ENCODE data around the gene RNF180. TPM values are rescaled to one million over a fixed set of nuclear protein-coding genes. Genes with fewer than 3 reads are reported as not detected.

Gene RNF180
- total RNA-seq, 2 experiments from 2014 or later = not detected

DNA sequence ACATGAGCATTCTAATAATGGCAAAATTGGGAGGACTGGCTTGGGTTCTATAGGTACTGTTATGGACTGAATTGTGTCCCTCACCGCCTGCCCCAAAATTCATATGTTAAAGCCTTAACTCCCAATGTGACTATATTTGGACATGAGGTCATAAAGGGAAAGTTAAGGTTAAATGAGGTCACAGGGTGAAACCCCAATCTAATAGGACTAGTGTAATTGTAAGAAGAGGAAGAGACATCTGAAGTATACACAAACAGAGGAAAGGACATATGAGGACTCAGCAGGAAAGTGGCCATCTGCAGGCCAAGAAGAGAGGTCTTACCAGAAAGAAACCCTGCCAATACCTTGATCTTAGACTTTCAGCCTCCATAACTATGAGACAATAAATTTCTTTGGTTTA, 23.1 kb downstream of the RNF180 start:
- Mint-ChIP-seq H3K4me1 (ENCODE audit: low read depth) (no peaks in the 10 kb centered on the region), H3K4me3 (no peak overlapping the region), H3K9me3 (no peaks in the 10 kb centered on the region), H3K36me3 (ENCODE audit: low read depth) (no peaks in the 10 kb centered on the region), H3K27me3 (ENCODE audit: low read depth) (no peaks in the 10 kb centered on the region), H3K27ac (no peak overlapping the region)
- intact Hi-C loops (cut with micrococcal nuclease) = no loop called here
- DNase-seq = no peak
- CTCF ChIA-PET = no interaction called here

GRCh38 chr5:64190562-64191306, 25.1 kb downstream of the RNF180 start:
- intact Hi-C loops (cut with micrococcal nuclease) = no loop called here
- H3K4me3 Mint-ChIP-seq = no peak overlapping the region
- DNase-seq = no peak
- CTCF ChIA-PET = no interaction called here
- no peak overlapping the region for H3K27ac Mint-ChIP-seq
- no peaks in the 10 kb centered on the region for H3K9me3 Mint-ChIP-seq
- no peaks in the 10 kb centered on the region for H3K36me3 Mint-ChIP-seq (ENCODE audit: low read depth)
- no peaks in the 10 kb centered on the region for H3K4me1 Mint-ChIP-seq (ENCODE audit: low read depth)
- no peaks in the 10 kb centered on the region for H3K27me3 Mint-ChIP-seq (ENCODE audit: low read depth)

- Mint-ChIP-seq H3K27me3 (ENCODE audit: low read depth) (no peaks in the 10 kb centered on the region), H3K4me3 (no peak overlapping the region), H3K4me1 (ENCODE audit: low read depth) (no peaks in the 10 kb centered on the region), H3K27ac (no peak overlapping the region), H3K36me3 (ENCODE audit: low read depth) (no peaks in the 10 kb centered on the region), H3K9me3 (no peaks in the 10 kb centered on the region)
- DNase-seq = no peak
- CTCF ChIA-PET = no interaction called here
- intact Hi-C loops (cut with micrococcal nuclease) = no loop called here
Observed at GRCh38 chr5:64195981-64196380, 30.3 kb downstream of the RNF180 start.

DNA sequence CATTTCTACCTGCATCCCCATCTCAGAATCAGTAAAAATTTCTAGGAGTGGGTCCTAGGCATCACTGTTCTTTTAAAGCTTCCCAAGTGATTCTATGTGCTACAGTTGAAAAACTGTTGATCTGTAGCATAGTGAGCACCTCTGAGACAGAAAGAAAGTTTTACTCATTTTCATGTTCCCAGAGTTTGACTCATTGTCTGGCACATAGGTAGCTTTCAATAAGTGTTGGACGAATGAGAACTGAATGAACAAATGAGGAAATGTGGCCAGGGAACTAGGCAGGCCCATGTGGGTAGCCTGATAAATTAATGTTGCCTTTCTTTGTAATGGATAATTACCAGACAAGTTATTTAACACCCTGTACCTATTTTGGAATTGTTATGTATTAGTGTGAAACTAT, 33.8 kb downstream of the RNF180 start:
- intact Hi-C loops (cut with micrococcal nuclease) = no loop called here
- no peak overlapping the region for H3K27ac Mint-ChIP-seq
- CTCF ChIA-PET = no interaction called here
- H3K4me3 Mint-ChIP-seq = no peak overlapping the region
- no peaks in the 10 kb centered on the region for H3K4me1 Mint-ChIP-seq (ENCODE audit: low read depth)
- H3K9me3 Mint-ChIP-seq = no peaks in the 10 kb centered on the region
- no peaks in the 10 kb centered on the region for H3K27me3 Mint-ChIP-seq (ENCODE audit: low read depth)
- H3K36me3 Mint-ChIP-seq (ENCODE audit: low read depth) = no peaks in the 10 kb centered on the region
- DNase-seq = no peak

DNA sequence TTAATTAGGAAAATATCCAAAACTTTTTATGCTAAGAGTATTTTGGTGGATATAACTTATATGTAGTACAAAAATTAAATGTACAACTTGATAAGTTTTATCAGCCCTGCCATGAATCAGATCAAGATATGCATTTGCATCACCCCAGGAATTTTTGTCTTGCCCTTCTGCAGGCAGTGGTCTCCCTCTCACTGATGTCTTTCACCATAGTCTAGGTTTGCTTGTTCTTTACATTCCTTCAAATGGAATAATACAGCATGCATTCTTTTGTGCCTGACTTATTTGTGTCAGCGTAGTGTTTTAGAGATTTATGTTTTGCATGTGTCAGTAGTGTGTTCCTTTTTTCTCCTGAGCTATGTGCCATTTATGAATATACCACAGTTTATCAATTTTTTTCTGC, 36.4 kb downstream of the RNF180 start:
- H3K4me3 Mint-ChIP-seq = no peak overlapping the region
- H3K27ac Mint-ChIP-seq = no peak overlapping the region
- intact Hi-C loops (cut with micrococcal nuclease) = no loop called here
- H3K36me3 Mint-ChIP-seq (ENCODE audit: low read depth) = no peaks in the 10 kb centered on the region
- DNase-seq = no peak
- H3K4me1 Mint-ChIP-seq (ENCODE audit: low read depth) = no peaks in the 10 kb centered on the region
- CTCF ChIA-PET = no interaction called here
- no peaks in the 10 kb centered on the region for H3K27me3 Mint-ChIP-seq (ENCODE audit: low read depth)
- no peaks in the 10 kb centered on the region for H3K9me3 Mint-ChIP-seq

GRCh38 chr5:64206653-64207052, 41.0 kb downstream of the RNF180 start:
- CTCF ChIA-PET = no interaction called here
- no peak overlapping the region for H3K27ac Mint-ChIP-seq
- no peaks in the 10 kb centered on the region for H3K27me3 Mint-ChIP-seq (ENCODE audit: low read depth)
- no peaks in the 10 kb centered on the region for H3K36me3 Mint-ChIP-seq (ENCODE audit: low read depth)
- no peaks in the 10 kb centered on the region for H3K9me3 Mint-ChIP-seq
- no peak for DNase-seq
- no peak overlapping the region for H3K4me3 Mint-ChIP-seq
- intact Hi-C loops (cut with micrococcal nuclease) = no loop called here
- H3K4me1 Mint-ChIP-seq (ENCODE audit: low read depth) = no peaks in the 10 kb centered on the region

- H3K27ac Mint-ChIP-seq = no peak overlapping the region
- no peaks in the 10 kb centered on the region for H3K36me3 Mint-ChIP-seq (ENCODE audit: low read depth)
- no peaks in the 10 kb centered on the region for H3K9me3 Mint-ChIP-seq
- DNase-seq = no peak
- H3K27me3 Mint-ChIP-seq (ENCODE audit: low read depth) = no peaks in the 10 kb centered on the region
- CTCF ChIA-PET = no interaction called here
- no peaks in the 10 kb centered on the region for H3K4me1 Mint-ChIP-seq (ENCODE audit: low read depth)
- intact Hi-C loops (cut with micrococcal nuclease) = no loop called here
- H3K4me3 Mint-ChIP-seq = no peak overlapping the region
Observed at GRCh38 chr5:64207978-64208377, 42.3 kb downstream of the RNF180 start.

DNA sequence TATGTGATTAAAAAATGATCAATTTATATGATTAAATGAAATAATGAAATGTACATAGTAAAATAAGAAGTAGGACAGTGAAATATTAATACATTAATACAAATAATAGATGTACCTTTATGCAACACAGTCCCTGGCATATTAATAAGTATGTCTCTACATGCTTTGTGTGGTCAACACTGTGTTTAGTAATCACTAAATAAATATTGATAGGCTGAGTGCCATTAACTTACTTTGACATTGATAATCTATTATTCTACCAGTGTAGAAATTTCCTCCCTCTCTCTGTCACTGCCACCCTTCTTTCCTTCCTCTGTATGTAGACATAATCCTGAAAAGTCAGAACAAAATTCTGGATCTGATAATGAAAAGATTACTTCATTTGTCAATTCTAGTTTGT, 43.7 kb downstream of the RNF180 start:
- H3K9me3 Mint-ChIP-seq = no peaks in the 10 kb centered on the region
- no peak overlapping the region for H3K4me3 Mint-ChIP-seq
- intact Hi-C loops (cut with micrococcal nuclease) = no loop called here
- DNase-seq = no peak
- H3K4me1 Mint-ChIP-seq (ENCODE audit: low read depth) = no peaks in the 10 kb centered on the region
- H3K36me3 Mint-ChIP-seq (ENCODE audit: low read depth) = no peaks in the 10 kb centered on the region
- H3K27ac Mint-ChIP-seq = no peak overlapping the region
- CTCF ChIA-PET = no interaction called here
- H3K27me3 Mint-ChIP-seq (ENCODE audit: low read depth) = no peaks in the 10 kb centered on the region

DNA sequence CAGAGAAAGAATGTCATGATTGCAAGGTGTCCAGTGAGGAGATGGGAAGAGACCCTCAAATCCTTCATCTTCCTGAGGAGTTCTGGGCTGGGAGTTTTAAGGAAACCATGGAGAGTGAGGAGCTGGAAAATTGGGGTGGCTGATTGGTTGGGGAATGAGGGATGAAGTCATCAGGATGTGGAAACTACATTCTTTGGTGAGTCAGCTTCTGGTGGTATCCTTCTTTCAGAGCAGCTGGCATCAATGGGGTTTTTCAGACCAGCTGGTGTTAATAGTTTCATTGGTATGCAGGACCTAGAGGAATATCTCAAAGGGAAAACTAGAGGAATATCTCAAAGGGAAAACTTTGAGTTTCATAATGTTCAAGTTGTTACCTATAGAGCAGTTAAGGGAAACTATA, 45.2 kb downstream of the RNF180 start:
- no peak for DNase-seq
- no peak overlapping the region for H3K27ac Mint-ChIP-seq
- H3K4me3 Mint-ChIP-seq = no peak overlapping the region
- H3K9me3 Mint-ChIP-seq = no peaks in the 10 kb centered on the region
- H3K4me1 Mint-ChIP-seq (ENCODE audit: low read depth) = no peaks in the 10 kb centered on the region
- H3K27me3 Mint-ChIP-seq (ENCODE audit: low read depth) = no peaks in the 10 kb centered on the region
- CTCF ChIA-PET = no interaction called here
- intact Hi-C loops (cut with micrococcal nuclease) = no loop called here
- no peaks in the 10 kb centered on the region for H3K36me3 Mint-ChIP-seq (ENCODE audit: low read depth)

- no peak for DNase-seq
- Mint-ChIP-seq H3K4me1 (ENCODE audit: low read depth) (no peaks in the 10 kb centered on the region), H3K27ac (no peak overlapping the region), H3K36me3 (ENCODE audit: low read depth) (no peaks in the 10 kb centered on the region), H3K9me3 (no peaks in the 10 kb centered on the region), H3K4me3 (no peak overlapping the region), H3K27me3 (ENCODE audit: low read depth) (no peaks in the 10 kb centered on the region)
- CTCF ChIA-PET = interaction anchor here (1.2 kb wide), 1 partner anchor 16 kb away, joined by 3 read pairs; no protein-coding TSS in a partner anchor
- intact Hi-C loops (cut with micrococcal nuclease) = no loop called here
Observed at GRCh38 chr5:64213011-64213410, 47.4 kb downstream of the RNF180 start.

DNA sequence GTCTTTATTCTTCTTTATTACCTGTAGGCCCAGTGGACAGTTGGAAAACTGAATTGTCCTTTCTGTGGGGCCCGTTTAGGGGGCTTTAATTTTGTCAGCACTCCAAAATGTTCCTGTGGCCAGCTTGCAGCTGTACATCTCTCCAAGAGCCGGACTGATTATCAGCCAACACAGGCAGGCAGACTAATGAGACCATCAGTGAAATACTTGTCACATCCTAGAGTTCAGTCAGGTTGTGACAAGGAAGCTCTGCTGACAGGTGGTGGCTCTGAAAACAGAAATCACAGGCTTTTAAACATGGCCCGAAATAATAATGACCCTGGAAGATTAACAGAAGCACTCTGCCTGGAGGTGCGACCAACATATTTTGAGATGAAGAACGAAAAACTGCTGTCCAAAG, 47.9 kb downstream of the RNF180 start:
- Mint-ChIP-seq H3K4me1 (ENCODE audit: low read depth) (no peaks in the 10 kb centered on the region), H3K9me3 (no peaks in the 10 kb centered on the region), H3K36me3 (ENCODE audit: low read depth) (no peaks in the 10 kb centered on the region), H3K4me3 (no peak overlapping the region), H3K27ac (no peak overlapping the region), H3K27me3 (ENCODE audit: low read depth) (no peaks in the 10 kb centered on the region)
- no peak for DNase-seq
- intact Hi-C loops (cut with micrococcal nuclease) = no loop called here
- CTCF ChIA-PET = no interaction called here

DNA sequence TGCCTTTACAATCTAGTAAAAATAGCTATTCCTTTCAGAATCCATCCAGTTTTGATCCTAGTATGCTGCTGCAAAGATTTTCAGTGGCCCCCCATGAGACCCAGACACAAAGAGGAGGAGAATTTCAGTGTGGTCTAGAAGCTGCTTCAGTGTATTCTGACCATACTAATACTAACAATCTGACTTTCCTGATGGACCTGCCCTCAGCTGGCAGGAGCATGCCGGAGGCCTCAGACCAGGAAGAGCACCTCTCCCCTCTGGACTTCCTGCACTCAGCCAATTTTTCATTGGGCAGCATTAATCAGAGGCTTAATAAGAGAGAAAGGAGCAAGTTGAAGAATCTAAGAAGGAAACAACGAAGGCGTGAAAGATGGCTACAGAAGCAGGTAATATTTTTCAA, 48.5 kb downstream of the RNF180 start:
- intact Hi-C loops (cut with micrococcal nuclease) = no loop called here
- CTCF ChIA-PET = no interaction called here

GRCh38 chr5:64221911-64222310, 56.3 kb downstream of the RNF180 start:
- Mint-ChIP-seq H3K4me1 (ENCODE audit: low read depth) (no peaks in the 10 kb centered on the region), H3K36me3 (ENCODE audit: low read depth) (no peaks in the 10 kb centered on the region), H3K27ac (no peak overlapping the region), H3K9me3 (no peaks in the 10 kb centered on the region), H3K4me3 (no peak overlapping the region), H3K27me3 (ENCODE audit: low read depth) (no peaks in the 10 kb centered on the region)
- CTCF ChIA-PET = no interaction called here
- DNase-seq = no peak
- intact Hi-C loops (cut with micrococcal nuclease) = no loop called here

More for the DNA sequence above, 48.5 kb downstream of the RNF180 start:
- Mint-ChIP-seq H3K4me1 (ENCODE audit: low read depth) (no peaks in the 10 kb centered on the region), H3K27me3 (ENCODE audit: low read depth) (no peaks in the 10 kb centered on the region), H3K27ac (no peak overlapping the region), H3K9me3 (no peaks in the 10 kb centered on the region), H3K36me3 (ENCODE audit: low read depth) (no peaks in the 10 kb centered on the region), H3K4me3 (no peak overlapping the region)
- no peak for DNase-seq

Data from activated naive CD4-positive, alpha-beta T cell treated with anti-CD3 and anti-CD28 coated beads for 36 hours (primary cell).